Activated CD8-positive, alpha-beta memory T cell treated with anti-CD3 and anti-CD28 coated beads for 36 hours (primary cell): ENCODE measurements around the gene NCF4. TPM values are rescaled to one million over a fixed set of nuclear protein-coding genes. Genes with fewer than 3 reads are reported as not detected.

Source experiments
- CTCF ChIA-PET: fragments of 350-600 bp; sonication (Branson Sonifier 250); formaldehyde crosslinking; loops from one replicate; lab custom pipeline; 2021; ENCODE audit warnings: antibody characterized with exemption; lab: Charles Lee
- POLR2A ChIA-PET: fragments of 350-600 bp; sonication (Branson Sonifier 250); formaldehyde crosslinking; loops from one replicate; lab custom pipeline; 2021; ENCODE audit warnings: antibody characterized with exemption; lab: Charles Lee
- total RNA-seq, 2 experiments: library from RNA; stranded (reverse); gene quantifications; one replicate each; pipeline ENCODE4 v1.2.3, GENCODE V29; 2021

NCF4 gene
- total RNA-seq, 2 experiments from 2014 or later = 6.3 to 7.3 TPM

- POLR2A ChIA-PET = no interaction called here
- CTCF ChIA-PET = no interaction called here
These were observed 19.0 kb downstream of the NCF4 start for GRCh38 chr22:36879775-36880174.

DNA sequence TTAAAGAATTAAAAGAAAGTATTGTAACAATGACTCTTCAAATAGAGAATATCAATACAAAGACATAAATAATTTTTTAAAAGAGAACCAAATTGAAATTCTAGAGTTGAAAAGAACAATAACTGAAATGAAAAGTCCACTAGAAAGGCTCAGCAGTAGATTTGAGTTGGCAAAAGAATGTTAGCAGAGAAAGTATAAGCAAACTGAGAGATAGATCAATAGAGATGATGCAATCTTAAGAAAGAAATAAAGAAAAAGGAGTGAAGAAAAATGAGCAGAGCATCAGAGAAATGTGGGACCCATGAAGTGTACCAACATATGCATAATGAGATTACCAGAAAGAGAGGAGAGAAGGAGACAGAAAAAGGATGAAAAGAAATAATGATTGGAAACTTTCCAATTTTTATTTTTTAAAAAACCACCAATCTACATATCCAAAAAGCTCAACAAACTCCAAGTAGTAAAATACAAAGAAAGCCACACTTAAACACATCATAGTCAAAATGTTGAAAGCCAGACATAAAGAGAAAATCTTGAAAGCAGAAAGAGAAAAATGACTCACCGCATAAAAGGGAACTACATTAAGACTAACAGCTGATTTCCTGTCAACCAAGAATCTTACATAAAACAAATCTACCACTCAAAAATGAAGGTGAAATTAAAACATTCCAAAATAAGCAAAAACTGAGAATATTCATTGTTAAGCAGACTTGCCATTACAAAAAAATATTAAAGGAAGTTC lies 20.9 kb downstream of the NCF4 start:
- ChIA-PET POLR2A (no interaction called here), CTCF (interaction anchor here (1.5 kb wide), 1 partner anchor 11 kb away, joined by 3 read pairs; no protein-coding TSS in a partner anchor)

DNA sequence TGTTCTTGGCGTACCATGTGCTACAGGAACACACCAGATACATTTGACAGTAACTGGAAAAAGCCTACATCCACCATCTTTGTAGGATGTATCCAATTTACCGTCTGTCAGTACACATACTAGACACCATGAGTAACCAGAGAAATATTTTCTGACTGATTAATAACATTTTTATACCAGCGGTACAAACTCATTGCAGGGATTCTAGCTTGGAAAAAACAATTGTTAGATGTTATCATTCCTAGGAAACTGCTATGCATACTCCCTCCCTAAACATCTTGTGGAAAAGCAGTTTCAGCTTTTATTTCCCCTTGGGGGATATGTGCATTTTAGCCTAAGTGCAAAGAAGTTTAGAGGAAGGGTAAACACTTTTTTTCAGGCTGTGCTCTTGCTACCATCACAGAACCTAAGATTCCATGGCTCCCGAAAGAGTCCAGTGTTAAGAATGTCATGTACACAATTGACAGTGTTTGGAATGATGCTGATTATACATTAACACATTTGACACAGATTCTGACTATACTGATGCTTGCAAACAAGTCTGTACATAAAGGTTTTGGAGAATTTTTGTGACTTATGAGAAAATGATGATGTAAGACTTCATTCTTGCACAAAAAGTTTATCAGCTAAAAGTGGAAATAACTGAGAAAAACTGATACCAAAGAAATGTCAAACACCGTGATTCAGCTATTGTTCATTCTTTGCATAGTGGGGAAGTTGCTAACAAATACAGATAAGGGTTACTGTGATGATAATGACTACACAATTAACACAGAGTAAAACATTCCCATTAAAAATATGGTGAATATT lies 23.7 kb downstream of the NCF4 start:
- ChIA-PET POLR2A (no interaction called here), CTCF (interaction anchor here (0.7 to 1.4 kb wide), 4 partner anchors 11 to 93 kb away, joined by 3 to 5 read pairs (median 4); no protein-coding TSS in a partner anchor)

DNA sequence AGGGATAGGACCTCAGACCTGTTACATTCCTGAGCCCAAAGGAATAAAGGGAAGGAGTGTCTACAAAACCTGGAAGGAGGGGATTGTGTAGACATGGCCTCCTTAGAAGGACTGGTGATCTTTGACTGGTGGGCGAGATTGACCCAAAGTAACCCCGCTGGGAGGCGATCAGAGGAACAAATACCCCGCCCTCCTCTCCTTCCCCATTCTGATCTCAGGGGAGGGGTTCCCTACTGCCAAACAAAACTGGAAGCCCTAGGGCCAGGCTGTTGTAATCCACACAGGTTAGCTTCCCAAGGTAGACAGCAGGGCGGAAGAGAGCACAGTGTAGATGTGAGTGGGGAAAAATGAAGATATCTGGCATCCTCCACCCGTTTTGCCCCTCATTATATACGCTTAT lies 24.7 kb downstream of the NCF4 start:
- ChIA-PET CTCF (interaction anchor here (1.5 kb wide), 1 partner anchor 24 kb away, joined by 5 read pairs; no protein-coding TSS in a partner anchor), POLR2A (no interaction called here)

DNA sequence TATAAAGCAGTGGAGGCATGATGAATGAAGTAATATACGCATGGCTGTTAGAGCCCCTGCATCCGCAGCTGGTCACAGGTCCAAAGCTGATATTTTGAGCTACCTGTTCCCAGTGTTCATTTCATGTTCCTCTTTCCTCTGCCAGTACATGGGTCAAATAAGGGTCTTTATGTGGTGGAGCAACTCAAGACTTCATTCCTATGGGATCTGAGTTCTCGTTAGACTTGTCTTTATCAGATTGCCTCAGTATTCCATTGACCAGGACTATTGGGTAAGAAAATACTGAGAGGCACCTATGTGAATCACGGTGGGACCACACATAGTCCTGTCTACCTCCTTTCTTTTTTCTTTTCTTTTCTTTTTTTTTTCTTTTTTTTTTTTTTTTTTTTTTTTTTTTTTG lies 25.2 kb downstream of the NCF4 start:
- ChIA-PET CTCF (interaction anchor here (1.5 kb wide), 1 partner anchor 24 kb away, joined by 5 read pairs; no protein-coding TSS in a partner anchor), POLR2A (no interaction called here)

DNA sequence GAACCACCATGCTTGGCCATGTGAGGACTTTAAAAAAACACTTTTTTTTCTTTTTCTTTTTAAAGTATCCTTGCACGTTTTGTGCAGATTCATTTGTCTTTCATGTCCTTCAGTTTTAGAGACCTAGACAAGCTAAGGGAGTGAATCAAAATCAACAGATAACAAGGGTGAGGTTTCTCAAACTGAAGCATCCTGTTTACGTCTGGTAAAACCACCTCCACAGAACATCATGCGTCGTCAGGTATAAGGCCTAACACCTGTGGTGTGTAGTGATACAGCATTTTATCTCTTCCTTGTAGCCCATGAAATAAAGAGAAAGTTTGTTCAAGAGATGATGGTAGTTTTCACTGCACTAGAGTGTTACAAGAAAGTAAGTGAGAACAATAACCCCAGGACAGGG lies 26.4 kb downstream of the NCF4 start:
- ChIA-PET POLR2A (no interaction called here), CTCF (interaction anchor here (1.5 kb wide), 1 partner anchor 26 kb away, joined by 5 read pairs; no protein-coding TSS in a partner anchor)

GRCh38 chr22:36891646-36892045 lies 30.8 kb downstream of the NCF4 start:
- CTCF ChIA-PET = interaction anchor here (1.0 to 1.2 kb wide), 2 partner anchors 18 to 38 kb away, joined by 3 read pairs; no protein-coding TSS in a partner anchor
- POLR2A ChIA-PET = no interaction called here

GRCh38 chr22:36892292-36892691 lies 31.5 kb downstream of the NCF4 start:
- POLR2A ChIA-PET = no interaction called here
- CTCF ChIA-PET = interaction anchor here (1.0 to 1.2 kb wide), 2 partner anchors 19 to 38 kb away, joined by 3 read pairs; no protein-coding TSS in a partner anchor

- ChIA-PET CTCF (interaction anchor here (0.9 kb wide), 1 partner anchor 11 kb away, joined by 3 read pairs; no protein-coding TSS in a partner anchor), POLR2A (no interaction called here)
These were observed 32.5 kb downstream of the NCF4 start for GRCh38 chr22:36893262-36893661.

DNA sequence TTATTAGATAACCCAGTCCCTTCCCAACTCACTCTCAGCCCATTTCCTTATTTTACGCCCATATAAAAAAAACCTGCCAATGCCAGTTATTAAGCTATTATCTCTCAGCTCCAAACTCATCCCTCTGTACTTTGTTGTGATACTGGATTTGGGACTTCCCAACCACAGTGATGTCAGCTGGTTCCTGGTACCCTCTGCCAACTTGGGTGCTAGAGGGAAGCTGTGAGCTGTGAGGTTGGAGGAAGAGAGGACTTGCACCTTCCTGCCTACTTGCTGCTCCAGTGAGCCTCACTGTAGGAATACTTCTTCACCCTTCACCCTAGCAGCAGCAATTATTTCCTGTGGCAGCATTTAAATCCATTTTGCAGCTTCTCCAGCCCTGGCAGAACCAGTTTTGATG lies 33.5 kb downstream of the NCF4 start:
- POLR2A ChIA-PET = no interaction called here
- CTCF ChIA-PET = no interaction called here

GRCh38 chr22:36897611-36898010 lies 36.8 kb downstream of the NCF4 start:
- CTCF ChIA-PET = no interaction called here
- POLR2A ChIA-PET = interaction anchor here (0.6 kb wide), 1 partner anchor 970 kb away, joined by 3 read pairs; no protein-coding TSS in a partner anchor

DNA sequence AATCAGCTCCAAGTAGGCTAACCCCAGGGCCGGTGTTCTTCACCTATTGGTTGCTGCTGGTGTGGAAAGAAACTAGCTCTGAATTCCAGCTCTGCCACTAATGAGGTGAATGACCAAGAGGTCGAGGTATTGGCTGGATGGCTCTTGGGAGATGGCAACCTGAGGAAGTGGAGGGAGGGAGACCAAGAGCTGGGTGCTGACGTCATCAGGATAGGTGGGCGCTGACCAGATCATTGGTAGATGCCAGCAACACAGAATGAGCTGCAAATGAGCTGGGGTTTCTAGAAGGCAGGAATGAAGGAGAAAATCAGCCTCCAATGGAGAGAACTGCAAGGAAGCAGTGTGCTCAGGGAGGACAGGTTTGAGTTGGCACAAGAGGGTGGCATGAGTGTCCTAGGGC lies 37.9 kb downstream of the NCF4 start:
- CTCF ChIA-PET = no interaction called here
- POLR2A ChIA-PET = no interaction called here

DNA sequence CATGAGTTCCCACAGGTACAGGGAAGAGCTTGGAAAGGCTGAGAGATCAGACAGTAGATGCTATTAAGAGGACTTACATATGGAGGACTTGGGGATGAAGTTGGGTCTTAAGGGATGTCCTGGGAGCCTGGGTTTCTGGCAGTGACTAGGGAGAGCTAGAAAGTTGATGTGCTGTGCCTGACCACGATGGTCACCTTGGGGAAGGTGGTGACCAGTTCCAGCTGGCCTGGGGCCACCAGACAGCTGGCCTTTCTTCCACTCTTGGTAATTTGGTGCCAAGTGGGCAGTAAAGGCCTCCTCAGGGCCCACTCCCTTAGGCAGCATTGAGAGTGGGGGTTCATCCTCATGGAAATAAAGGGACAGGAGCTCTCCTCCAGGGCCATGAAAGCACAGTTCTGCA lies 38.7 kb downstream of the NCF4 start:
- ChIA-PET CTCF (no interaction called here), POLR2A (no interaction called here)

DNA sequence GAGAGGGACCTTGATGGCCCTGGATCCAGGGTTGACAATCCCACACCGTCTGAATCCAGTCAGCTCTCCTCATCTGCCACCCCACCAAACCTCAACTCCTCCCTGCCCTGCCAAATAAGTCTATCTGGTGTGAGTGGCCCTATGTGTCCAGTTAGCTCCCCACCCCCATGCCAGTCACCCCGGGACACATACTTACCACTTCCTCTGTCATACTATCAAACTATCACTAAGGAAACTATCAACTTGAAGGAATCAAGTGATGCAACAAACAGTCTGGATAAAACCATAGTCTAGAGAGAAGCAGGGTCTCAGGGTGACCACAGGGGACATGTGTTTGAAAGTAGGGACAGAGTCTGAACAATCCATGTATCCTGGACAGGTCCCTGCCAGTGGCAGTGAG lies 39.4 kb downstream of the NCF4 start:
- ChIA-PET CTCF (no interaction called here), POLR2A (no interaction called here)

- ChIA-PET CTCF (no interaction called here), POLR2A (no interaction called here)
These were observed 40.1 kb downstream of the NCF4 start for GRCh38 chr22:36900880-36901279.

DNA sequence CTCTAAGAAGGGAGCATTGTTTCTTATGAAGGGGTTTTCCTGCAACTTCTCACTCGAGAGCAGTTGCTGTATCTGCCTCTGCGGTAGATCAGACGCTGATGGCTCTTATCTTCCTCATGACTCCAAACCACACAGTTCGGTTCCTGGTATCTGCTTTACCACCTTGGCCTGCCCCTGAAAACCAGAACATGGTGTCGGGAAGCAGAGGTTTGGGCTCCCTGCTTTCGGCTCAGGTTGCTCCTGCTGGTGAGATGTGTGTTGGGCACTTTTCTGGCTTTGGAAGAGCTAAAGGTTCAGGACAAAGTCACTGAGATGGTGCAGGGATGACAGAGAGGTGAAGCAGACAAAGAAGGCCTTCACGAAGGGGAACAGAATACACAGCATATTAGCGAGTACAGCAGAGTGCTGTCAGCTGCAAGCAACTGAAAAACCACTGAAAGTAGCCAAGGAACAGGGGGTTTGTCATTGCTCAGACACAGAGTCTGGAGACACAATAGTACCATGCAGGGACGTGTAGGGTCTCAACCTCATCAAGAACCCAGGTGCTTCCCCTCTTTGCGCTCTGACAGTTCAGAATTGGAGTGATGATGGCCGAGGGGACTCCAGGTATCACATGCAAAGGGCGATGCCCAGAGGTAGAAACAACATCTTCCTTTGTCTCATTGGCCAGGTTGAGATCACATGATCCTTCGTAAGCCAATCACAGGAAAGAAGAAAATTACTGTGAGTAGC lies 40.8 kb downstream of the NCF4 start:
- ChIA-PET CTCF (no interaction called here), POLR2A (no interaction called here)

GRCh38 chr22:36902143-36902926 lies 41.5 kb downstream of the NCF4 start:
- ChIA-PET CTCF (no interaction called here), POLR2A (no interaction called here)

DNA sequence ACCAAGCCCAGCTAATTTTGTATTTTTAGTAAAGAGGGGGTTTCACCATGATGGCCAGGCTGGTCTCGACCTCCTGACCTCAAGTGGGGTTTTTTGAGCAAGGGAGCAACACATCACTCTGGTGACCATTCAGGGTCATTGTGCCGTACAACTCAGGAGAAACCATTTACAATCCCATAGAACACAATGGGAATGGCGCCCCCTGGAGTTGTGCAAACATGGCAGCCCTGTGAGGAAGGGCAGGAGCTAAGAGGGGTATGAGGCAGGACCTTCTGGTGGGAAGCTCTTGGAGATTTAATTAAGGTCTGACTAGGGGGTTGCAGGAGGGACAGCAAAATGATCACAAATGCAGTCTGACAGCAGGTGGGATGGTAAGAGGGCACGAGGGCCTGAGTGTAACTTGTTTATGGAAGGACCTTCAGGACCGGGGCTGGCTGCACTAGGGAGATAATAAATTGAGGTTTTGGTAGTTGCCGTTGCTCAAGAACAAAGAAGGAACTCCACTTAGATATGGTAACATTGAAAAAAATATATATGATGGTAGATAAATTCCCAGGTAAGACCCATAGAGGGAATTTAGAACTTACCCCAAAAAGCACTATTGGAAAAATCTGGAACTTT lies 43.6 kb downstream of the NCF4 start:
- CTCF ChIA-PET = interaction anchor here (1.2 kb wide), 1 partner anchor 73 kb away, joined by 3 read pairs; no protein-coding TSS in a partner anchor
- POLR2A ChIA-PET = no interaction called here
